AG10803 (cell line): ENCODE results near the gene SP110.
A peak's percentile ranks its signal among the peaks of the same experiment; 100 is the strongest.
"Not testable (repeated sequence)": the region's sequence is repeated elsewhere in the genome, so short reads cannot be mapped to it uniquely, and the experiment has no call there.

Source experiments
- DNase-seq: peaks from one replicate; pipeline ENCODE4 v3.0.0; 2010; ENCODE audit warnings: low read depth
- H3K4me3 ChIP-seq: 2 replicates; pipeline ENCODE4 v1.5.1; 2011; ENCODE audit warnings: mild to moderate bottlenecking, low read length, control low read depth
- CTCF ChIP-seq: conservative IDR thresholded peaks from 2 replicates; pipeline ENCODE4 v1.5.1; 2011; ENCODE audit warnings: mild to moderate bottlenecking, low read length, control low read depth, inconsistent platforms

The SP110 gene

GRCh38 chr2:230130668-230131364 is 89.0 kb downstream of the SP110 start:
- no peak for TF ChIP-seq CTCF
- no peak overlapping the region for H3K4me3 ChIP-seq
- DNase-seq = peak; percentile 76

GRCh38 chr2:230129343-230129742 is 90.4 kb downstream of the SP110 start:
- DNase-seq = peak; percentile 45
- no peak for TF ChIP-seq CTCF
- no peak overlapping the region; the same call in 1 of the 2 replicates for H3K4me3 ChIP-seq

GRCh38 chr2:230128623-230129342 is 91.0 kb downstream of the SP110 start:
- TF ChIP-seq CTCF = no peak
- peak; percentile 78 for DNase-seq
- H3K4me3 ChIP-seq = peak overlapping the region; percentile 36

GRCh38 chr2:230127195-230127594 is 92.6 kb downstream of the SP110 start:
- no peak for TF ChIP-seq CTCF
- no peak for DNase-seq
- no peak overlapping the region for H3K4me3 ChIP-seq

GRCh38 chr2:230124757-230125431 is 94.9 kb downstream of the SP110 start:
- no peak overlapping the region for H3K4me3 ChIP-seq
- DNase-seq = no peak

GRCh38 chr2:230124235-230124634 is 95.5 kb downstream of the SP110 start:
- H3K4me3 ChIP-seq = no peak overlapping the region
- no peak for TF ChIP-seq CTCF
- DNase-seq = no peak

More at GRCh38 chr2:230124757-230125431, 94.9 kb downstream of the SP110 start:
- TF ChIP-seq CTCF = no peak

GRCh38 chr2:230120376-230120775 is 99.4 kb downstream of the SP110 start:
- not testable (repeated sequence) for DNase-seq, H3K4me3 ChIP-seq

- H3K4me3 ChIP-seq, DNase-seq: not testable (repeated sequence)
These were observed 100.0 kb downstream of the SP110 start for GRCh38 chr2:230119827-230120226.
